ENCODE data around the gene TBC1D2B.

The TBC1D2B gene

GRCh38 chr15:78024519-78024870 lies 53.0 kb downstream of the TBC1D2B start:
- FAIRE-seq = no peak

- no peak for FAIRE-seq
These were observed 53.5 kb downstream of the TBC1D2B start for GRCh38 chr15:78023865-78024518.

GRCh38 chr15:78023081-78023665 lies 54.3 kb downstream of the TBC1D2B start:
- no peak for FAIRE-seq

GRCh38 chr15:78021761-78022160 lies 55.8 kb downstream of the TBC1D2B start:
- FAIRE-seq = no peak

- FAIRE-seq = no peak
These were observed 57.5 kb downstream of the TBC1D2B start for GRCh38 chr15:78020007-78020406.

GRCh38 chr15:78018946-78019644 lies 58.4 kb downstream of the TBC1D2B start:
- no peak for FAIRE-seq

- FAIRE-seq = no peak
These were observed 59.1 kb downstream of the TBC1D2B start for GRCh38 chr15:78018445-78018844.

GRCh38 chr15:78016860-78017259 lies 60.7 kb downstream of the TBC1D2B start:
- no peak for FAIRE-seq

GRCh38 chr15:78012643-78013077 lies 64.9 kb downstream of the TBC1D2B start:
- FAIRE-seq = no peak

- no peak for FAIRE-seq
These were observed 67.4 kb downstream of the TBC1D2B start for GRCh38 chr15:78010067-78010466.

GRCh38 chr15:78007964-78008886 lies 69.3 kb downstream of the TBC1D2B start:
- FAIRE-seq = no peak

- FAIRE-seq = no peak
These were observed 70.1 kb downstream of the TBC1D2B start for GRCh38 chr15:78007211-78007931.

- no peak for FAIRE-seq
These were observed 70.8 kb downstream of the TBC1D2B start for GRCh38 chr15:78006567-78007205.

GRCh38 chr15:78004919-78005634 lies 72.4 kb downstream of the TBC1D2B start:
- no peak for FAIRE-seq

- FAIRE-seq = no peak
These were observed 73.2 kb downstream of the TBC1D2B start for GRCh38 chr15:78004222-78004727.

- no peak for FAIRE-seq
These were observed 73.9 kb downstream of the TBC1D2B start for GRCh38 chr15:78003539-78004008.

GRCh38 chr15:78002996-78003395 lies 74.5 kb downstream of the TBC1D2B start:
- FAIRE-seq = no peak

GRCh38 chr15:78001656-78002055 lies 75.9 kb downstream of the TBC1D2B start:
- no peak for FAIRE-seq

- FAIRE-seq = no peak
These were observed 76.6 kb downstream of the TBC1D2B start for GRCh38 chr15:78000927-78001249.

- no peak for FAIRE-seq
These were observed 77.2 kb downstream of the TBC1D2B start for GRCh38 chr15:78000091-78000926.

Data from colon (tissue), 2 donors.